Adipose tissue (tissue), 3 donors: ENCODE results near the gene EEF2. TPM values are rescaled to one million over a fixed set of nuclear protein-coding genes. Genes with fewer than 3 reads are reported as not detected.

Experiments
- H3K27ac ChIP-seq: one replicate; pipeline ENCODE4 v1.5.1; 2013; ENCODE audit warnings: low read depth, low read length
- WGBS, 3 donors: extraction: QIAGEN DNeasy Blood & Tissue Kit; methylation state at CpG; one replicate each; pipeline ENCODE4 v1.1.7; 2013; 5-methylcytosine and 5-hydroxymethylcytosine counted together
- polyA plus RNA-seq, 3 donors: library from polyadenylated mRNA; stranded (reverse); fragments of 200-250 nt; gene quantifications; one replicate each; pipeline ENCODE4 v1.2.3, GENCODE V29; 2013
- donor health status: healthy with polysubstance abuse.
- donor health status: Bipolar disorder and iron deficiency.
- donor health status: healthy.

The EEF2 gene
- polyA plus RNA-seq, 3 donors = 1,566 to 2,151 (median 1,831) TPM

DNA sequence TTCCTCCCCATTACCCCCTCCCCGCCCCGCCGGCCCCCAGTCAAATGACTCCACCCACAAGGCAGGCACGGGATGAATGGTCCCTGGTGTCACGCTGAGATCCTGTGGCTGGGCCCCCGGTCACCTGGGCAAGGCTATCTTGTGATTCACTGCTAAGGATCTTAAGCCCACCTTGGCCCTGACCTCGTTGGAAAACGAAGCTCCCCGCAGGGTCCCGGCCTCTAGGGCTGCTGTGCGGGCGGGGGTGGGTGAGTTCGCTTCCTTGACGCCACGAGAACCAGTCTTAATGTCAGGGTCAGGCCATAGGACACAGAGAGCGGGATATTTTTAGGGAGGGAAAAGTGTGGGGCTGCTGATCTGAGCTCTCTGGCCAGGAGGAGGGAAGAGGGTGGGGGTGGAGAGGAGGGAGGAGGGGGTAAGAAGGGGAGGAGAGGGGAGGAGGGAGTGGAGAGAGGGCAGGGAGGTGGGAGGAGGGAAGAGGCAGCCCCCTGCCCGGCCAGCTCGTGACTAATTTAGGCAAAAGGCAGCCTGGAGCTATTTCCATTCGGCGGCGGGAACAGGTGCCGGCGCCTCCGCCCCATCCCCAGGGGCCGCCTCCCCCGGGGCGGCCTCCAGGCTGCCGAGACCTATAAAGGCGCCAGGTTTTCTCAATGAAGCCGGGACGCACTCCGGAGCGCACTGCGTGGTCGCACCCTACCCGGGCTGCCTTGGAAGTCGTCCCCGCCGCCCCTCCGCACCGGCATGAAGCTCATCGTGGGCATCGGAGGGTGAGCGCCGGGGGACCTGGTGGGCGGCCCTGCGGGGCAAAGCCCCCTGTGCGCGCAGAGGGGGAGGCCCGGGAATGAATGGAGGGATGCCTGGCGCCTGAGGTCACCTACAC lies 52.1 kb downstream of the EEF2 start, which contains the start of gene NMRK2:
Gene NMRK2 (plus strand): TSS at position 139 of the 880 bp plus-strand sequence. CDS start 603 bp downstream, at position 742.
- H3K27ac ChIP-seq = no peak within 1 kb of the TSS
- 1 to 4% (median 3%) methylated on average over 48 to 51 of the region's 51 CpGs for WGBS, 3 donors

DNA sequence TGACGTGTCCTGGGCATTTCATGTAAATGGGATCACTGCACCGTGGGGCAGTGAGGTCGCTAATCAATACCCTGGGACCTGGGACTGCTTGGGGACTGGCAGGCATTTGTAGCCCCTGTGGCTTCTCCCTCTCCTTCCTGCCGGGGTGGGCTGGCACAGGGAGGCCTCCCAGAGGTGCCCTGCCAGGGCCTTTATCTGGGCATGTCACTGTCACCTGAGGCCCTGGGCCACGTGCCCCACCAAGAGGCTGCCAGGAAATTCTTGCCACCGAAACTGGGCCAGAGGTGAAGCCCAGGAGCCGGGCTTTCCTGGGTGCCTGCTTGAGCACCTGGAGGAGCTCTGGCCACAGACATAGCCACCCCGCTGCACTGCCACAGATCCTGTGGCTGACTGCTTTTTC lies 54.2 kb downstream of the EEF2 start:
- WGBS, 3 donors = 37 to 76% (median 74%) methylated on average over 8 of the region's 8 CpGs
- no peak overlapping the region for H3K27ac ChIP-seq

Other genes with a start within 250 kb of the EEF2 start
- gene APBA3, start 223.8 kb downstream of the EEF2 start, polyA plus RNA-seq = 10 to 100 TPM in 2 of 3 donors, 1 to 10 TPM in 1; 9.1 to 14.7 (median 10.3) TPM
- gene MRPL54, start 222.8 kb downstream of the EEF2 start, polyA plus RNA-seq = 100 to 1,000 TPM in 2 of 3 donors, 10 to 100 TPM in 1; 89.4 to 128 (median 114) TPM
- not detected for gene RAX2, start 213.2 kb downstream of the EEF2 start, polyA plus RNA-seq
- gene MATK, start 199.1 kb downstream of the EEF2 start, polyA plus RNA-seq = 1 to 10 TPM in 2 of 3 donors, under 1 TPM in 1; 1.00 to 2.6 (median 2.0) TPM
- under 1 TPM in 2 of 3 donors, not detected in 1; 0.03 to 0.23 TPM for gene ZFR2, start 116.4 kb downstream of the EEF2 start, polyA plus RNA-seq
- gene ATCAY, start 104.8 kb downstream of the EEF2 start, polyA plus RNA-seq = under 1 TPM in 1 of 3 donors, not detected in 2; 0.10 TPM
- gene NMRK2, start 52.4 kb downstream of the EEF2 start, polyA plus RNA-seq = 1 to 10 TPM in 2 of 3 donors, under 1 TPM in 1; 0.15 to 2.9 (median 1.1) TPM
- 10 to 100 TPM; 46.4 to 78.1 (median 61.3) TPM for gene DAPK3, start 14.4 kb downstream of the EEF2 start, polyA plus RNA-seq
- gene PIAS4, start 22.3 kb upstream of the EEF2 start, polyA plus RNA-seq = 10 to 100 TPM in 2 of 3 donors, 1 to 10 TPM in 1; 9.0 to 13.3 (median 10.9) TPM
- gene ZBTB7A, start 81.4 kb upstream of the EEF2 start, polyA plus RNA-seq = 10 to 100 TPM in 2 of 3 donors, 1 to 10 TPM in 1; 7.4 to 21.9 (median 10.8) TPM
- gene MAP2K2, start 138.7 kb upstream of the EEF2 start, polyA plus RNA-seq = 100 to 1,000 TPM in 2 of 3 donors, 10 to 100 TPM in 1; 79.8 to 125 (median 104) TPM
- gene CREB3L3, start 168.2 kb upstream of the EEF2 start, polyA plus RNA-seq = under 1 TPM in 2 of 3 donors, not detected in 1; 0.12 to 0.18 TPM
- 10 to 100 TPM; 13.6 to 18.3 (median 18.2) TPM for gene SIRT6, start 197.1 kb upstream of the EEF2 start, polyA plus RNA-seq
- gene ANKRD24, start 197.2 kb upstream of the EEF2 start, polyA plus RNA-seq = 1 to 10 TPM; 1.5 to 2.2 (median 1.6) TPM
- 1 to 10 TPM; 1.4 to 3.5 (median 3.0) TPM for gene EBI3, start 244.1 kb upstream of the EEF2 start, polyA plus RNA-seq